Measurements from ENCODE around the gene ZC3H14. TPM values are rescaled to one million over a fixed set of nuclear protein-coding genes. Genes with fewer than 3 reads are reported as not detected.
A peak's percentile ranks its signal among the peaks of the same experiment; 100 is the strongest.

Gene ZC3H14
- polyA plus RNA-seq, 1 of the 3 experiments (the other 2 are of a cell fraction), result 61.5 TPM

DNA sequence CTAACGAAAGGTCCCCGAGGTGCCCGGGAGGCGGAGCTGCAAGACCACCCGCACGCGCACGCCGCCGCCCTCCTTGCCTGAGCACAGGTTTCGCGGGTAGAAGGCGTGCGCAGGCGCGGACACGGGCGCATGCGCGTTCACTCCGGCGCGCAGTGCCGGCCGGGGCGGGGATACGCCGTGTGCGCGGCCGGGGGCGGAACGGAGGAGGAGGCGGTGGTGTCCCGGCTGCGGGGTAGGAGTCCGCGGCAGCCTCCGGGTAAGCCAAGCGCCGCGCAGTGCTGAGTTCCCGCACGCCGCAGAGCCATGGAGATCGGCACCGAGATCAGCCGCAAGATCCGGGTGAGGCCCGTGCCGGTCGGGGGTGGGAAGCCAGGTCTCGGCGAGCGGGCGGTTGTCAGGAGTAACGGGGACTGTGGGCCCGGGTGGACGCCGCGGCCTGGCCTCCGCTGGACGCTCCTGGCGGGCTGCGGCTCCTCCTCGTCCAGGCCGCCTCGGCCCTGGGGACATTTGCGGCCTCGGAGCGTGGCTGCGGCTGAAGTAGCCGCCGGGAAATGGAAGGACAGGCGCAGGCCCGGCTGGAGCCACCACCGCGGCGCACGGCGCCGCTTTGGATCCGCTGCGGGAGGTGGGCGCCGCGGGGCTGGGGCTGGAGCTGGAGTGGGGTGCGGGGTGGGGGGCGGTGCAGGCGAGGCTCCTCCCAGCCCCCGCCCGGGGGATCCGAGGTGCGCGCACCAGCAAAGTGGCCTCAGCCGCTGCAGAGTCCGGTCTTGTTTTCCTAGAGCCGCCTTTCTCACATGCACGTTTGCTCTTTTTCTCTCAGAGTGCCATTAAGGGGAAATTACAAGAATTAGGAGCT is at the start of gene ZC3H14 (continued):
- peak; percentile 78 for TF ChIP-seq POLR2AphosphoS5 (IDR thresholded peaks at IDR 0.05; ENCODE audit: low read depth, low read length)
- no peak for TF ChIP-seq RXRA (IDR thresholded peaks at IDR 0.05; ENCODE audit: borderline replicate concordance, low read depth)
- peak; percentile 98 for TF ChIP-seq NRF1 (IDR thresholded peaks at IDR 0.05; ENCODE audit: low read depth, low read length)
- TF ChIP-seq, protein P1, sequence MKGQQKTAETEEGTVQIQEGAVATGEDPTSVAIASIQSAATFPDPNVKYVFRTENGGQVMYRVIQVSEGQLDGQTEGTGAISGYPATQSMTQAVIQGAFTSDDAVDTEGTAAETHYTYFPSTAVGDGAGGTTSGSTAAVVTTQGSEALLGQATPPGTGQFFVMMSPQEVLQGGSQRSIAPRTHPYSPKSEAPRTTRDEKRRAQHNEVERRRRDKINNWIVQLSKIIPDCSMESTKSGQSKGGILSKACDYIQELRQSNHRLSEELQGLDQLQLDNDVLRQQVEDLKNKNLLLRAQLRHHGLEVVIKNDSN (IDR thresholded peaks at IDR 0.05; ENCODE audit: borderline replicate concordance, low read depth), result no peak
- TF ChIP-seq TEAD4 (IDR thresholded peaks at IDR 0.05; ENCODE audit: borderline replicate concordance, insufficient read depth), result no peak

DNA sequence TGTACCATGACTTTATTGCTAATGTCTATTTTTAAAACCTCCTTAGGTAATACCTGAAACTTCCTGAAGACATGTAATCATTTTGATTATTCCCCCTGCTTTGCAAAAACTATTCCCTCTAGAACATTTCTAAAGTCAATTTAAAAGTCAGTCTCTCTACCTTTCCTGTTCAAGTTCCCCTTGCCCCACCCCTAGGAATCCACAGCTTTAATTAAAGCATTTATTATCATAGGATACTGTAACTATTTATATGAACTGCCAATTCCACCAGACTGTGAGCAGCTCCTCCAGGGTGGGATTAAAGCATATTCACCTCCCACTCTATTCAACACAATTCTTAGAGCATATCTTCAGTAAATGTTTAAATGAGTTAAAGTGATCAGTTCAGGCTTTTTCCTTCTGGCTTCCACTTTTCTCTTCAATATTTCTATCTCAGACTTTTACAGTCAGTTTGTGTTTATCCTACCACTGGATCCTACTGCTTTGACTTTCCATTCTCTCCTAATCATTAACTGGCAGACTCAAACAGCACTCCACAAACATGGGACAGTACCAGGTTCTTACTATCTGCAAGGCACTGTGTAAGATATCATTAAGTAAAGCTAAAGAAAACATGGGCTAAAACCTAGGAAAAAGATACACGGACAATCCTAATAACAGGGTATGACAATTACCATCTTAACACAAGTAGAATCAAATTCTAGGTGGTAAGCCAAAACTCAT is 47.2 kb upstream of the ZC3H14 start:
- Histone ChIP-seq H3K4me3 (ENCODE audit: low read depth in 2 of 2, low read length in 1 of 2) (no peak overlapping the region), H3K36me3 (replicated peaks in 1 of 2; ENCODE audit: control insufficient read depth in 1 of 2, insufficient read depth in 2 of 2, low read length in 1 of 2) (peaks cover 31 to 39% of the 10 kb centered on the region in 2 experiments), H4K20me1 (ENCODE audit: insufficient read depth) (peaks cover 3% of the 10 kb centered on the region), H3K4me1 (ENCODE audit: control insufficient read depth in 1 of 2, insufficient read depth in 2 of 2, low read depth in 1 of 2, low read length in 1 of 2) (no peaks in the 10 kb centered on the region; a peak in 1 of 4 replicates), H3K9me2 (no peaks in the 10 kb centered on the region), H3F3A (replicated peaks; ENCODE audit: insufficient read depth) (peaks cover 5% of the 10 kb centered on the region), H3K27me3 (ENCODE audit: insufficient read depth) (no peaks in the 10 kb centered on the region), H3K9ac (no peak overlapping the region), H3K9me3 (no peaks in the 10 kb centered on the region), H3K4me2 (no peak overlapping the region), H2AFZ (ENCODE audit: low read depth) (no peak overlapping the region), H3K79me2 (ENCODE audit: insufficient read depth) (peaks cover 17% of the 10 kb centered on the region), H3K27ac (ENCODE audit: low read depth in 2 of 2, low read length in 1 of 2) (no peak overlapping the region)
- CTCF ChIA-PET, result no interaction called here
- no peak for DNase-seq
- WGBS (ENCODE audit: low lambda C conversion rate), result 92% methylated on average over 1 of the region's 1 CpG
- TF ChIP-seq POLR2AphosphoS5 (IDR thresholded peaks at IDR 0.05; ENCODE audit: low read depth, low read length) (no peak), MEF2A (IDR thresholded peaks at IDR 0.05; ENCODE audit: borderline replicate concordance, low read depth) (no peak), NFIC (IDR thresholded peaks at IDR 0.05; ENCODE audit: borderline replicate concordance) (no peak), RXRA (IDR thresholded peaks at IDR 0.05; ENCODE audit: borderline replicate concordance, low read depth) (no peak), JUND (IDR thresholded peaks at IDR 0.05) (no peak), TAF1 (IDR thresholded peaks at IDR 0.05; ENCODE audit: borderline replicate concordance, low read depth, low read length) (no peak), TCF12 (IDR thresholded peaks at IDR 0.05) (no peak), FOSL2 (IDR thresholded peaks at IDR 0.05; ENCODE audit: borderline replicate concordance, low read depth) (no peak), RAD21 (IDR thresholded peaks at IDR 0.05; ENCODE audit: low read length) (no peak), TEAD4 (IDR thresholded peaks at IDR 0.05; ENCODE audit: borderline replicate concordance, insufficient read depth) (no peak), GABPA (IDR thresholded peaks at IDR 0.05; ENCODE audit: low read depth) (no peak), SIN3A (IDR thresholded peaks at IDR 0.05; ENCODE audit: borderline replicate concordance, low read depth, low read length) (no peak)
- TF ChIP-seq, protein P1 (IDR thresholded peaks at IDR 0.05; ENCODE audit: borderline replicate concordance, low read depth), result no peak
- TF ChIP-seq, protein P2, sequence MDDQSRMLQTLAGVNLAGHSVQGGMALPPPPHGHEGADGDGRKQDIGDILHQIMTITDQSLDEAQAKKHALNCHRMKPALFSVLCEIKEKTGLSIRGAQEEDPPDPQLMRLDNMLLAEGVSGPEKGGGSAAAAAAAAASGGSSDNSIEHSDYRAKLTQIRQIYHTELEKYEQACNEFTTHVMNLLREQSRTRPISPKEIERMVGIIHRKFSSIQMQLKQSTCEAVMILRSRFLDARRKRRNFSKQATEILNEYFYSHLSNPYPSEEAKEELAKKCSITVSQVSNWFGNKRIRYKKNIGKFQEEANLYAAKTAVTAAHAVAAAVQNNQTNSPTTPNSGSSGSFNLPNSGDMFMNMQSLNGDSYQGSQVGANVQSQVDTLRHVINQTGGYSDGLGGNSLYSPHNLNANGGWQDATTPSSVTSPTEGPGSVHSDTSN (IDR thresholded peaks at IDR 0.05), result no peak
- POLR2A ChIA-PET, result no interaction called here

Data from SK-N-SH (cell line).